PFSK-1 (cell line): ENCODE results near the gene PLA2G4B.

Experiments used
- POLR2AphosphoS5 ChIP-seq: IDR thresholded peaks from 2 replicates; pipeline ENCODE4 v1.6.1; 2012; ENCODE audit warnings: low read depth, mild to moderate bottlenecking, control low read depth, low read length, moderate library complexity
- REST ChIP-seq, 2 experiments: IDR thresholded peaks; 2 replicates each; pipeline versions ENCODE4 v1.6.1 to v1.8.0; 2011 to 2012; ENCODE audit warnings: low read depth in 2 of 2, low read length in 2 of 2, control low read depth in 1 of 2, inconsistent platforms in 1 of 2, mild to moderate bottlenecking in 1 of 2, moderate library complexity in 1 of 2; ENCODE audit not compliant: insufficient read depth in 1 of 2
- TAF1 ChIP-seq: IDR thresholded peaks from 2 replicates; pipeline ENCODE4 v1.6.1; 2012; ENCODE audit warnings: low read length, control low read depth, borderline replicate concordance; ENCODE audit not compliant: insufficient read depth

- no peak for TF ChIP-seq POLR2AphosphoS5
- no peak for TF ChIP-seq TAF1
- TF ChIP-seq REST (IDR thresholded peaks at IDR 0.05; ENCODE audit: insufficient read depth in 1 of 2, low read depth in 2 of 2, low read length in 2 of 2), result no peak
Observed at GRCh38 chr15:41804361-41804760, 34.3 kb upstream of the PLA2G4B start.
